GM08714 (cell line): Measurements from ENCODE around the gene LRCH3.

Experiments used
- H3K4me3 ChIP-seq: fragments of 200-500 bp; sonication (Bioruptor generic); 2 replicates; pipeline ENCODE4 v1.5.1; 2014; ENCODE audit warnings: mild to moderate bottlenecking, low read length, inconsistent platforms
- ZNF274 ChIP-seq: IDR thresholded peaks from 2 replicates; pipeline ENCODE4 v1.6.1; 2012; ENCODE audit warnings: mild to moderate bottlenecking, low read depth, low read length

The LRCH3 gene

DNA sequence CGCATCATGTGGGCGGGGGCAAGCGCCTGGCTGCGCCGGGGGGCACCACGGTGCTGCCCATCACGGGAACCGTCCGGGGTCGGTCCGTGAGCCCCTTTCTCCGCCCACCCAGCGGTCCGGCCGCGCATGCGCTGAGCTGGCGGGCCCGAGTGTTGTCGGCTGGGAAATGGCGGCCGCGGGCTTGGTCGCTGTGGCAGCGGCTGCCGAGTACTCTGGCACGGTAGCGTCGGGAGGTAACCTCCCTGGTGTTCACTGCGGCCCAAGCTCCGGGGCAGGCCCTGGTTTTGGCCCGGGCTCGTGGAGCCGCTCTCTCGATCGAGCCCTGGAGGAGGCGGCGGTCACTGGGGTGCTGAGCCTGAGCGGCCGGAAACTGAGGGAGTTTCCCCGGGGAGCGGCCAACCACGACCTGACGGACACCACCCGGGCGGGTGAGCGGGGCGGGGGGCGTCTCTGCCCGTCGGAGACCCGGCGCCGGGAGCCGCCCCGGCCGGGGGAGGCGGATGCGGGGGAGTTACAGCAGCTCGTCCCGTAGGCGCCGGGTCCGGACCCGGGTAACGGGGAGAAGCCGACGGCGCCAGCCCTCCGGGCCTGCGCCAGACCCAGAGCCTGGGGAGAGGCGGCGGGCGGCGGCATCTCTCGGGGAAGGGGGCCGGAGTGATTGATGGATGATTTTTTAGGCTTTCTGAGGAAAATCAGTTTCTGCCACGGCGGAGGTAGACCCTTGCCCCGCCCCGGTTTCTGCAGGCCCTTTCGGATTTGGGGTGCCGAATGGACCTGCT, at the start of gene LRCH3:
Gene LRCH3 (plus strand): TSS at position 142 of the 779 bp plus-strand sequence. CDS start 25 bp downstream, at position 167.
- peak within 1 kb of the TSS; percentile 91 for H3K4me3 ChIP-seq
- no peak for TF ChIP-seq ZNF274

DNA sequence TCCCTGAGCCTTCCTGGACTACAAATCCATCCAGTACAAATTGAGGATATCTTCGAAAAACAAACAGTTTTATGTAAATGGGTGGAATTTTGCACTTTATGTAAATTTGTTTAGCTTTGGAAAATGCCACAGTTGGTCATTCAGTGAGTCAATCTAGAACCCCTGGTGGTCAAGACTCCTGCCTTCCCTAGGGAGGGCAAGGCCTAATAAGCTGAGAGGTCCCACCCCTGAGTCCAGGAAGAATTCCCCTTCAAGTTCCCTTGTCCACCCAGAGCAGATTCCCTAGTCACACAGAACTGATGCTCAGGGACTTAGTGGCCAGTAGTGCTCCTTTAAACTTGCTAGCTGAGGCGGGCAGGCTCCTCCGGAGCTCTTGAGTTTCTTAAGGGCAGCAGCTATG, 48.3 kb upstream of the LRCH3 start:
- H3K4me3 ChIP-seq, result no peak overlapping the region
- no peak for TF ChIP-seq ZNF274

DNA sequence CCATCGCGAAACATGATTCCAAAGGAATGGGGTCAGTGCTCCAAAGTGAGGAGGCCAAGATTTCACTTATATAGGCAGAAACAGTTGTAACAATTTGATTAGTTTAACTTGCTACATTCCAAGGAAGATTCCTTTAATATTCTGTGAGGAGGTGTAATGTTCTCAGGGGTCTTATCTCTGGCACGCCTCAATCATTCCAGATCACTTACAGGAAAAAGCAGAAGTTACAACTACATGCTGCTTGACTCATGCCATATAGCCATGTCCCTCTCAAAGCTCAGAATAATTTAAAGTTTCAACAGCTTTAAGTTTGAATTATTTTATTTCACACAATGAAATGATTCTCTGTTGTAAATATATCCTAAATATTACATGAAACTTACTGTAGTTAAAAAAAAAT, 44.8 kb upstream of the LRCH3 start:
- TF ChIP-seq ZNF274, result no peak
- no peak overlapping the region for H3K4me3 ChIP-seq

DNA sequence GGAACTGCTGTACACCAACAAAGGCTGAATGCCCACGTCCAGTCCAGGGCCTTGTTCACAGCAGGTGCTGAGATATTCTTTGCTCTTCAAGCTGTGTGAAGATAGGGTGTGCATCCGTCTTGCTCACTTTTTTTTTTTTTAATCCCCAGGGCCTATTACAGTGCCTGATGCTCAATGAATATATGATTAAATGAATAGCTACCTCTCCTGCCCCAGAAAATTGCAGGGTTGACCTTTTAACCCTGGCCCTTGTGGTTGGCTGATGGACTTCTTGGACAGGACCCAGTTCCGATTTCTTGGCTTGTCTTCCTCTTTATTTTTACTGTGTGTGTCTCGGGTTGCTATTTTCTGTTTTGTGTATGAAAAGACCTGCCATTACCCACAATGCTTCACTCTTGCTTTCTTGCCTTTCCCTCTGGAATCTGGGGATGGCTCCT, 44.2 kb upstream of the LRCH3 start:
- no peak overlapping the region for H3K4me3 ChIP-seq
- no peak for TF ChIP-seq ZNF274

DNA sequence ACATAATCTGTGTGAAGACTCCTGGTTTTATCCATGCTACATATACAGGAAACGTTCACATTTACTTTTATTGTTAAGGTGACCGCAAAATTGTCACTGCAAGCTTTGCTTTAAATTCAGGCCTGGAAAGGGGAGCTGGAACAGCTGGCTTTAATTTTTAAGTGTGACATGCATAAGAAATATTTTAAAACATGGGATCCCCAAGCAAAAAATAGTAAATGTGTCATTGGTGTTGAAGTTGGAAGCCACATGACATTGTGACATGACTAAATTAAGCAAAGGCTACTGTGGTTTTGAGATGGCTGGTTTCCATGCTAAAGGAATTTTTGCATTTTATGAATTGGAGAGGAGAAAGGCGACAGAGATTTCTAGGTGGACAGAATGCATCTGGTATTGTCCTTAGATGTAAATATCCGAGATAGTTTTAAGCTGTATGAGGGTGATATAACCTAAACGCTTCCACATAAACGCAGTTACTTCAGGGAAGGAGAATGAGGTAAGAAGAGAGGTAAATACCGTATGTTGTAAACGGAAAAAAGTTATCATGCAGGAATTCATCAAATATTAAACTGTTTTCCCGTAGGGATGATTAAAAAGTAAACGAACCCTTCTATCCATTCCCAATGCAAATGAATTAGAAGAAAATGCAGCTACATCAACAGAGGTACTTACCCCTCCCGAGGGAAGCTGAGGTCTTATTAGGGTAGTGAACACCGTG, 42.3 kb upstream of the LRCH3 start:
- TF ChIP-seq ZNF274, result no peak
- peak overlapping the region; percentile 91 for H3K4me3 ChIP-seq

DNA sequence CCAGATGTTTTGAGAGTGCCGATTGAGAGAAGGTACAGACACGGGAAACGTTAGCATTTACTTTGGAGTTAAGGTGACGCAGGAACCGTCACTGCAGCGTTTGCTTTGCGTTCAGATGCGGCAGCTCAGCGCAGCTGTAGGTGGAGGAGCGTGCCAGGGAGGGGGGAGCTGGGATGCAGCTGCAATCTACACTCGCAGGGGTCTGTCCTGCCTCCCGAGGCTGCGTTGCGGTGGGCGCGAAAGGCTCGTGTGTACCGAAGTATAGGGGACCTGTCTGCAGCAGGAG, 41.8 kb upstream of the LRCH3 start:
- TF ChIP-seq ZNF274, result no peak
- peak overlapping the region; percentile 91 for H3K4me3 ChIP-seq

DNA sequence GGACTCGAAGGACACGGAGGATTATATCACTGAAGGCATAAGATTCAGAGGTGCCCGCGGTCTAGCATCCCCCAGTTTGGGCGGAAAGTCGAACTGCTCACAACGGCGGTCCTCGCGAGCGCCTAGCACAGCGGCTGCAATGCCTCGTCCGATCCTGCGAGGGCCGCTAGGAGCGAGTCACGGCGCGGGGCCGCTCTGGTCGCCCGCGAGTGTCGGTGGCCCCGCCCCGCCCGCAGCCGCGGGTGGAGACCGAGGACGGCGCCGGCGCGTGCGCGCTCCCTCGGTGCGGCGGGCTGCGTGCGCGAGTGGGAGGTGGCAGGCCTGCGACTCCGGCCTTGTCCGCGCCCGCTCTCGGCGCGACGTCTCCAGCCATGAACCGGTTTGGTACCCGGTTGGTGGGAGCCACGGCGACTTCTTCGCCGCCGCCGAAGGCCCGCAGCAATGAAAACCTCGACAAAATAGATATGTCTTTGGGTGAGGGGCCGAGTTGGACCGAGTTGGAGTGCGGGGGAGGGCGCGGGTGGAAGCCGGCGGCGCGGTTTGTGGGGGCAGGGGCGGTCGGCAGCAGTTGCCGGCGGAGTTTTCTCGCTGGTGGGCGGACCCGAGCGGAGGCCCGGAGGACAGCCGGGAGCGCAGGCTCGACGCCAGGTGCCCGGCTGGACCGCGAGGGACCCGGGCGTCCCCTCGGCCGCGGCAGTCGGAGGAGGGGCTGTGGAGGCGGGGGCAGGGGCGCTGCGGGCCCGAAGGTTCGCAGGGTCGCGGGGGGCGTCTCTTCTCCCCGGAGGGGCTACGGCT, 41.3 kb upstream of the LRCH3 start, which contains the start of gene FYTTD1:
Gene FYTTD1 (plus strand): TSS at position 283 of the 795 bp plus-strand sequence. CDS start 89 bp downstream, at position 372.
- TF ChIP-seq ZNF274, result no peak
- peak within 1 kb of the TSS; percentile 91 for H3K4me3 ChIP-seq

DNA sequence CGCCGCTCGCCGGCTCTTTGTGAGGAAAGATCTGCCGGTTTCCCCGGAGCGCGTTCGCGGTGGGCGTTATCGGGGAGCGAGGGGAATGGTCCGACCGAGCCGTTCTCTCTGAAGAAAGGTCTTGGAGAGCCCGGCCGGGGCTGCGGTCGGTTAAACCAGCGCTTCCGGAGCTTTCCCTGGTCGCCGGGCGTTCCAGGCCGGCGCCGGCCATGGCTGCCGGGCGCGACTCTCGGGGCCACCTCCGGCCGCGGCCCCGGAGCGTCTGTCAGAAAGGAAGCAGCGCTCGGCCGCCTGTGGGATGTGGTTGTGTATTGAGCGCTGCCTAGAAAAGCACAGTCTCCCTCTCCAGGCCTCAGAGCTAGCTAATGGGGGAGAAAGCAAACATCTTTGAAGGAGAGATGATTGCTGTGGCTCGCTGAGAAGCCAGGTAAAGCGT, 40.6 kb upstream of the LRCH3 start:
- TF ChIP-seq ZNF274, result no peak
- H3K4me3 ChIP-seq, result peak overlapping the region; percentile 91

DNA sequence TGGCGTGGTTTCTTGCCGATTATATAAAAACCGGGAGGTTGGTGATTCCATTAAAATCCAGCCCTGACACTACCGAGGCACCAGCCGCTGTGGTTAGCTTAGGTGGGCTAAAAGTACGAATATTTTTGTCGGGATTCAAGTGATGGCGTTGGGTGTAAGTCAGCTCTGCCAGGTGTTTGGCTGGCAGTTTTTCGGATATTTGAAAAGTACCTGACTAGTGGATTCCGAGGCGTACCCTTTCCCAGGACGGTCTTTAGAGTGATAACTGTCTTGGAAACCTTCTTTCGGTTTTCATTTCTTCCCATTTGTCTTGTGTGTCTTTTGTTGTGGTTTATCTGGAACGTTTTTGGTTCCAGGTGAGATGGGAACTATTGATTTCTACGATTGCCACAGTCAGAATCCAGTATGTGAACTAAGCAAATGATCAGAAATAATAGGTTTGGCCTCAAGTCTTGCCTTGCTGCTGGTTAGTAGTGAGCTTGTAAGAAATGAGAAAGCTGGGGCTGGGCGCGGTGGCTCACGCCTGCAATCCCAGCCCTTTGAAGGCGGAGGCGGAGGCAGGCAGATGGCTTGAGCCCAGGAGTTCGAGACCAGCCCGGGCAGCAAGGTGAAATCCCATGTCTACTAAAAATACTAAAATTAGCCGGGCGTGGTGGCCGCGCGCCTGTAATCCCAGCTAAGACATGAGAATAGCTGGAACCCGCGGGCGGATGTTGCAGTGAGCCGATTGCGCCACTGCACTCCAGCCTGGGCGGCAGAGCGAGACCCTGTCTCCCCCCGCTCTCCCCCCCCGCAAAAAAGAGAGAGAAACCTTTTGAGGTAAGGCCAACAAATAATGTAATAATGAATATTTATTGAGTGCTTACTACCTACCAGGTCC, 40.0 kb upstream of the LRCH3 start:
- no peak for TF ChIP-seq ZNF274

DNA sequence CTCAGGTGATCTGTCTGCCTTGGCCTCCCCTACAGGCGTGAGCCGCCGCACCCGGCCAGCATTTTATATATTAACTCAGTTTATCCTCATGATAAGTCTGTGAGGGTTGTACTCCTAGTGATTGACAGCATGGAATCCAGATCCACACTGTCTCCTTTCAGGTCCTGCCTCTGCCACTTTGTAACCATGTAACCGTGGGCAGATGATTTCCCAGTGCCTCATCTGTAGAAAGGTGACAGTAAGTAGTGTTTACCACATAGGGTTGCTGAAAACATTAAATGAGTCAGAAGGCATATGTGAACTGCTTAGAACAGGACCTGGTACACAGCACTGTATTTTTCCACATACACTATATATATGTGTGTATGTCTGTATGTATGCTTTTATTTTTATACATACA, 38.9 kb upstream of the LRCH3 start:
- H3K4me3 ChIP-seq, result peak overlapping the region; percentile 91
- no peak for TF ChIP-seq ZNF274

More for the DNA sequence above, 40.0 kb upstream of the LRCH3 start:
- H3K4me3 ChIP-seq, result peak overlapping the region; percentile 91

DNA sequence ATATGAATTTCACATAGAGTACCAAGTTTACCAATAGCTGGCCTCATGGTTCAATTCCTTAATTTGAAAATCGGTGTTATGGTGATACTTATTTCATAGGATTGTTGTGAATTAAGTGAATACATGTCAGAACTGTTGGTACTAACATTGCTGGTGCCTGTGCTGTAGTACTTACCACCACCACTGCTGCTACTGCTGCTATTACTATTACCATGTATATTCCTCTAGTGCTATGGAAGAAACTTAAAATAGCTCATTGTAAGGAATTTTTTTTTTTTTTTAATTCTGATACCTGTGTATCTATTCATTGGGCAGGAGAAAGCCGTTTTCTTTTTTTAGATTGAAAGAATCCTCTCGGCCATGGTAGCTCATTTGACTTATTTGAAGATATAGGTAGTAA, 37.8 kb upstream of the LRCH3 start:
- no peak overlapping the region for H3K4me3 ChIP-seq
- TF ChIP-seq ZNF274, result no peak

DNA sequence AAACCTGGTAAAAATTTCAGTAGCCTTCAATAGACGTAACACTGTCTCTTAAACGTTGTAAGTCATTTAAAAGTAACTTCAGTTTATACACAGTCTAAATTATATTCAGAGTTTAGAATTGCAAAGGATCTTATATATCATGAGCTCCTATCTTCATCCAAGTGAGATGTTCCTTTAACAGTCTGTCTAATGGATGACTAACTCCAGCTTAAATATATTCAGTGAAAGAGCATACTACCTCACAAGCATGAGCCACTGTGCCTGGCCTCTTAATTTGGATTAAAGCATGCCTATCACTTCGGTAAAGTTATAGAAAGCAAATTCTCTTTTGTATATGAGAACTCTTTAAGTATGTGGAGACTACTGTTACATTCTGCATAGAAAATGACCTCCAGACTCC, 34.4 kb upstream of the LRCH3 start:
- TF ChIP-seq ZNF274, result no peak
- H3K4me3 ChIP-seq, result no peak overlapping the region

DNA sequence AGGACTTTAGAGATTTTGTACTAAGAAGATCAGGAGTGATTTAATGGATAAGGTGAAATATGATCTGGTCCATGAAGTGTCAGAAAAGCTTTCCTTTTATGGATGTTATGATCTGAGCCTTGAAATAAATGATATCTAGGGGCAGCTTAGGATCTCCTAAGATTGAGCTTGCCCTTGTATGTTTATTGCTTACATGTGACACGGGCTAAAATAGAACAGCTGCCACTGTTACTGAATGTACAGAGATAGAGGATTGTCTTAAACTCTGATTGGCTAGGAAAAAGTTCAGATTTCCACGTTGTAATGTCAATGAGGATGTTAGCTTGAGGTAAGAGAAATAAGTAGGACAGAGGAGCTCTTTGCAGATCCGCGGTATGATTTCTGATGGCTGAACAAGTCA, 32.5 kb upstream of the LRCH3 start:
- no peak overlapping the region for H3K4me3 ChIP-seq
- TF ChIP-seq ZNF274, result no peak
